HepG2 (cell line): ENCODE data around the gene CASKIN2. TPM values are rescaled to one million over a fixed set of nuclear protein-coding genes. Genes with fewer than 3 reads are reported as not detected.

Experiments
- ADNP ChIP-seq: sonication (generic); formaldehyde crosslinking; IDR thresholded peaks from 2 replicates; pipeline ENCODE4 v1.4.0; 2020; ENCODE audit warnings: missing genetic modification reagents
- ARID2 ChIP-seq: sonication (generic); formaldehyde crosslinking; IDR thresholded peaks from 2 replicates; pipeline ENCODE4 v1.8.1; 2022; ENCODE audit warnings: mild to moderate bottlenecking, missing genetic modification reagents, borderline replicate concordance
- BATF2 ChIP-seq: sonication (generic); formaldehyde crosslinking; IDR thresholded peaks from 2 replicates; pipeline ENCODE4 v1.8.0; 2022; ENCODE audit warnings: mild to moderate bottlenecking, missing genetic modification reagents, moderate library complexity
- CBX1 ChIP-seq: IDR thresholded peaks from one replicate; pipeline ENCODE4 v1.6.1; 2016; ENCODE audit warnings: antibody characterized with exemption, low read depth
- FOXA1 ChIP-seq, 2 experiments: fragments of 450-650 bp in 1 of 2; sonication (generic) in 1 of 2; formaldehyde crosslinking in 1 of 2; IDR thresholded peaks; 2 replicates each; pipeline versions ENCODE4 v1.4.0 to v1.6.1; 2016 to 2020; ENCODE audit warnings: missing genetic modification reagents in 1 of 2
- HIC2 ChIP-seq: sonication (generic); formaldehyde crosslinking; IDR thresholded peaks from 2 replicates; pipeline ENCODE4 v1.9.0; 2022; ENCODE audit warnings: low read depth, missing genetic modification reagents
- NPAS2 ChIP-seq: sonication (generic); formaldehyde crosslinking; IDR thresholded peaks from 2 replicates; pipeline ENCODE4 v1.8.0; 2022; ENCODE audit warnings: mild to moderate bottlenecking, missing genetic modification reagents, borderline replicate concordance
- PAWR ChIP-seq: sonication (generic); formaldehyde crosslinking; IDR thresholded peaks from 2 replicates; pipeline ENCODE4 v1.4.0; 2020; ENCODE audit warnings: missing genetic modification reagents, mild to moderate bottlenecking, borderline replicate concordance
- SMARCC2 ChIP-seq: fragments of 450-650 bp; IDR thresholded peaks from 2 replicates; pipeline ENCODE4 v1.6.1; 2017; ENCODE audit warnings: antibody characterized with exemption, mild to moderate bottlenecking
- SMC3 ChIP-seq: IDR thresholded peaks from 2 replicates; pipeline ENCODE4 v1.6.1; 2011; ENCODE audit warnings: low read length, improper control_type of control experiment
- TCF12 ChIP-seq, 2 experiments: fragments of 450-650 bp in 1 of 2; sonication (generic) in 1 of 2; formaldehyde crosslinking in 1 of 2; IDR thresholded peaks; 2 replicates each; pipeline versions ENCODE4 v1.6.1 to v1.8.0; 2017 to 2022; ENCODE audit warnings: antibody characterized with exemption in 1 of 2, mild to moderate bottlenecking in 1 of 2, missing genetic modification reagents in 1 of 2, moderate library complexity in 1 of 2
- ZNF3 ChIP-seq: IDR thresholded peaks from 2 replicates; pipeline ENCODE4 v1.7.0; 2017; ENCODE audit warnings: inconsistent platforms
- ZNF431 ChIP-seq: sonication (generic); formaldehyde crosslinking; IDR thresholded peaks from 2 replicates; pipeline ENCODE4 v1.9.0; 2022; ENCODE audit warnings: missing genetic modification reagents, low read depth, mild to moderate bottlenecking, borderline replicate concordance
- polyA plus RNA-seq, 8 experiments: library from polyadenylated mRNA; depleted of rRNA in 3 of 8; stranded (reverse) in 7 of 8; unstranded in 1 of 8; fragments of >200 nt; fragmentation: Illumina TruSeq in 4 of 8; extraction: Trizol in 4 of 8; gene quantifications; 2 replicates each; pipeline versions ENCODE4 v1.2.1 to v1.2.3, GENCODE V29; 2011 to 2016; ENCODE audit warnings: low read depth in 4 of 8, missing spikeins in 1 of 8, mixed read lengths in 1 of 8; ENCODE audit not compliant: insufficient read depth in 1 of 8
- total RNA-seq, 5 experiments: library from RNA; depleted of rRNA; stranded (reverse); fragments of >200 nt; fragmentation: Illumina TruSeq; extraction: Trizol; gene quantifications; 2 replicates each; pipeline ENCODE4 v1.2.3, GENCODE V29; 2016; ENCODE audit warnings: low read depth in 1 of 5
- TF ChIP-seq, protein P1 (sequence below): sonication (generic); formaldehyde crosslinking; IDR thresholded peaks from 2 replicates; pipeline ENCODE4 v1.4.0; 2020; ENCODE audit warnings: mild to moderate bottlenecking, missing genetic modification reagents
- TF ChIP-seq, protein P2 (sequence below): sonication (generic); formaldehyde crosslinking; IDR thresholded peaks from 2 replicates; pipeline ENCODE4 v1.5.1; 2020; ENCODE audit warnings: missing genetic modification reagents, mild to moderate bottlenecking, borderline replicate concordance
- TF ChIP-seq, protein P3 (sequence below): sonication (generic); formaldehyde crosslinking; IDR thresholded peaks from 2 replicates; pipeline ENCODE4 v1.5.1; 2020; ENCODE audit warnings: mild to moderate bottlenecking, missing genetic modification reagents

Gene CASKIN2
- total and polyA plus RNA-seq, 2 of the 13 experiments (the other 11 are each of a cell fraction or from before 2014, with no cell fraction given), result 5.2 to 7.8 TPM

GRCh38 chr17:75557075-75557851 lies 41.9 kb upstream of the CASKIN2 start (continued):
- peak; percentile 98 for TF ChIP-seq HIC2 (CRISPR knock-in tag)
- TF ChIP-seq ZNF3, result 0 out of 2 replicates have a peak, but pooled peaks have one; percentile 23
- TF ChIP-seq BATF2 (CRISPR knock-in tag), result no peak
- TF ChIP-seq CBX1, result peak; percentile 47
- TF ChIP-seq, protein P1, sequence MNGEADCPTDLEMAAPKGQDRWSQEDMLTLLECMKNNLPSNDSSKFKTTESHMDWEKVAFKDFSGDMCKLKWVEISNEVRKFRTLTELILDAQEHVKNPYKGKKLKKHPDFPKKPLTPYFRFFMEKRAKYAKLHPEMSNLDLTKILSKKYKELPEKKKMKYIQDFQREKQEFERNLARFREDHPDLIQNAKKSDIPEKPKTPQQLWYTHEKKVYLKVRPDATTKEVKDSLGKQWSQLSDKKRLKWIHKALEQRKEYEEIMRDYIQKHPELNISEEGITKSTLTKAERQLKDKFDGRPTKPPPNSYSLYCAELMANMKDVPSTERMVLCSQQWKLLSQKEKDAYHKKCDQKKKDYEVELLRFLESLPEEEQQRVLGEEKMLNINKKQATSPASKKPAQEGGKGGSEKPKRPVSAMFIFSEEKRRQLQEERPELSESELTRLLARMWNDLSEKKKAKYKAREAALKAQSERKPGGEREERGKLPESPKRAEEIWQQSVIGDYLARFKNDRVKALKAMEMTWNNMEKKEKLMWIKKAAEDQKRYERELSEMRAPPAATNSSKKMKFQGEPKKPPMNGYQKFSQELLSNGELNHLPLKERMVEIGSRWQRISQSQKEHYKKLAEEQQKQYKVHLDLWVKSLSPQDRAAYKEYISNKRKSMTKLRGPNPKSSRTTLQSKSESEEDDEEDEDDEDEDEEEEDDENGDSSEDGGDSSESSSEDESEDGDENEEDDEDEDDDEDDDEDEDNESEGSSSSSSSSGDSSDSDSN, result peak; percentile 94
- no peak for TF ChIP-seq SMARCC2
- TF ChIP-seq, protein P2, sequence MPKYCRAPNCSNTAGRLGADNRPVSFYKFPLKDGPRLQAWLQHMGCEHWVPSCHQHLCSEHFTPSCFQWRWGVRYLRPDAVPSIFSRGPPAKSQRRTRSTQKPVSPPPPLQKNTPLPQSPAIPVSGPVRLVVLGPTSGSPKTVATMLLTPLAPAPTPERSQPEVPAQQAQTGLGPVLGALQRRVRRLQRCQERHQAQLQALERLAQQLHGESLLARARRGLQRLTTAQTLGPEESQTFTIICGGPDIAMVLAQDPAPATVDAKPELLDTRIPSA, result no peak
- peak; percentile 68; the same call in 1 of the 2 replicates for TF ChIP-seq ADNP (CRISPR knock-in tag)
- peak; percentile 99 for TF ChIP-seq ARID2 (CRISPR knock-in tag)
- TF ChIP-seq PAWR (CRISPR knock-in tag), result no peak
- TF ChIP-seq TCF12 (IDR thresholded peaks at IDR 0.05), result no peak
- TF ChIP-seq TCF12 (CRISPR knock-in tag; IDR thresholded peaks at IDR 0.05), result peak; percentile 71; the same call in 1 of the 2 replicates
- TF ChIP-seq, protein P3, sequence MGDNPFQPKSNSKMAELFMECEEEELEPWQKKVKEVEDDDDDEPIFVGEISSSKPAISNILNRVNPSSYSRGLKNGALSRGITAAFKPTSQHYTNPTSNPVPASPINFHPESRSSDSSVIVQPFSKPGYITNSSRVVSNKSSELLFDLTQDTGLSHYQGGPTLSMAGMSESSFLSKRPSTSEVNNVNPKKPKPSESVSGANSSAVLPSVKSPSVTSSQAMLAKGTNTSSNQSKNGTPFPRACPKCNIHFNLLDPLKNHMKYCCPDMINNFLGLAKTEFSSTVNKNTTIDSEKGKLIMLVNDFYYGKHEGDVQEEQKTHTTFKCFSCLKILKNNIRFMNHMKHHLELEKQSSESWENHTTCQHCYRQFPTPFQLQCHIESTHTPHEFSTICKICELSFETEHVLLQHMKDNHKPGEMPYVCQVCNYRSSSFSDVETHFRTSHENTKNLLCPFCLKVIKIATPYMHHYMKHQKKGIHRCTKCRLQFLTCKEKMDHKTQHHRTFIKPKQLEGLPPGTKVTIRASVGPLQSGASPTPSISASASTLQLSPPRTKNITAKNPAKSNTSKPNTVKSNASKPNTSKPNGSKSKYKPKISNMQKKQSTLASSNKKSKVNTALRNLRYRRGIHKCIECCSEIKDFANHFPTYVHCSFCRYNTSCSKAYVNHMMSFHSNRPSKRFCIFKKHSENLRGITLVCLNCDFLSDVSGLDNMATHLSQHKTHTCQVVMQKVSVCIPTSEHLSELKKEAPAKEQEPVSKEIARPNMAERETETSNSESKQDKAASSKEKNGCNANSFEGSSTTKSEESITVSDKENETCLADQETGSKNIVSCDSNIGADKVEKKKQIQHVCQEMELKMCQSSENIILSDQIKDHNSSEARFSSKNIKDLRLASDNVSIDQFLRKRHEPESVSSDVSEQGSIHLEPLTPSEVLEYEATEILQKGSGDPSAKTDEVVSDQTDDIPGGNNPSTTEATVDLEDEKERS (CRISPR knock-in tag), result no peak
- no peak for TF ChIP-seq SMC3
- TF ChIP-seq FOXA1 (IDR thresholded peaks at IDR 0.05), result 0 out of 2 replicates have a peak, but pooled peaks have one; percentile 12
- TF ChIP-seq FOXA1 (CRISPR knock-in tag; IDR thresholded peaks at IDR 0.05), result peak; percentile 99
- TF ChIP-seq NPAS2, result no peak
- 0 out of 2 replicates have a peak, but pooled peaks have one; percentile 42 for TF ChIP-seq ZNF431 (CRISPR knock-in tag)
